Brain pericyte (primary cell): ENCODE measurements around the gene EHD1.

ENCODE experiments used
- DNase-seq: peaks from one replicate; pipeline ENCODE4 v3.0.0-alpha.2; 2012; ENCODE audit warnings: low read depth, low spot score

EHD1 gene

DNA sequence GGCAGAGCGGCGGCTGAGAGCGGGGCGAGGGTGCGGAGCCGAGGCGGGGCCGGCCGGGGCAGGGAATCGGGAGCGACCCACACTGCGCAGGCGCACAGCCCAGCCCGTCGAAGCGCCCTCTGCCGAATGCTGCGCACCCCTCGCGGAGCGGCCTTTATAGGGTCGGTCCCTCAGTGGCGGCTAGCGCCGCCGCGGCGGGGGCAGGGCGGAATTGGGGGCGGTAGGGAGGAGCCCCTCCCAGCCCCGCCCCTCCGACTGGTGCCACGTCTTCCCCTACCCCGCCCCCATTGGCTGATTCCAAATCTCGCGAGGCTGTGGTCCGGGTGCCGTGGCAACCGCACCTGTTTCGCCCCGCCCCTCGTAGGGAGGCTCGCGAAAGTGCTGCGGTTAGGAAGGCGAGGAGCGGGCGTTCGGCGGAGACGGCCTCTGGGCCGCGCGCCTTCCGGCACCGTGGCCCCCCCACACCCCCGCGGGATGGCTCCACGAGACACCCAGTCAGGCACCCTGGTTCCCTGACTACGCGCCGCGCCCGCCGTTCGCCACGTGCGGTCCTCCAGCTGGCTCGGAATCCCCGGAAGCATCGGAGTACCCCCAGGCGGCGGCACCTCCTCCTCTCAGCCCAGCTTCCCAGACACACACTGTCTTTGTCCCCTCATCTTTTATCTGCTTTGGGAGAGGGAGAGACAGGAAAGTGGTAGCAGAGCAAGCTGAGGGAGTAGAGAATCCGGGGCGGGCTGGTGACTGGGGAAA, at the start of gene EHD1:
EHD1 (minus strand) TSS at position 128 of the 750 bp plus-strand sequence. CDS start 157 bp downstream, outside the sequence.
- DNase-seq = peak; percentile 89

DNA sequence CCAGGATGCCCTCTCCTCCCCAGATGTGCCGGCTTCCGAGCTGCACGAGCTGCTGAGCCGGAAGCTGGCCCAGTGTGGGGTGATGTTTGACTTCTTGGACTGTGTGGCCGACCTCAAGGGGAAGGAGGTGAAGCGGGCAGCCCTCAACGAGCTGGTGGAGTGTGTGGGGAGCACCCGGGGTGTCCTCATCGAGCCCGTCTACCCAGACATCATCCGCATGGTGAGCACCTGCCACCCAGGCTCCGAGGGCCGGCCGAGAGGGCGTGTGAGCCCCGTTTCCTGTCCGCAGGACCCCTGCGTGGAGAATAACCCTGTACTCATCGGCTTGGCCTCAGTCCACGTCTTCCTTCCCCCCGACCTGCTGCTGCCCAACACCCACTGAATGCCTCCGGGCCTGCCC, 48.3 kb upstream of the EHD1 start:
- no peak for DNase-seq

DNA sequence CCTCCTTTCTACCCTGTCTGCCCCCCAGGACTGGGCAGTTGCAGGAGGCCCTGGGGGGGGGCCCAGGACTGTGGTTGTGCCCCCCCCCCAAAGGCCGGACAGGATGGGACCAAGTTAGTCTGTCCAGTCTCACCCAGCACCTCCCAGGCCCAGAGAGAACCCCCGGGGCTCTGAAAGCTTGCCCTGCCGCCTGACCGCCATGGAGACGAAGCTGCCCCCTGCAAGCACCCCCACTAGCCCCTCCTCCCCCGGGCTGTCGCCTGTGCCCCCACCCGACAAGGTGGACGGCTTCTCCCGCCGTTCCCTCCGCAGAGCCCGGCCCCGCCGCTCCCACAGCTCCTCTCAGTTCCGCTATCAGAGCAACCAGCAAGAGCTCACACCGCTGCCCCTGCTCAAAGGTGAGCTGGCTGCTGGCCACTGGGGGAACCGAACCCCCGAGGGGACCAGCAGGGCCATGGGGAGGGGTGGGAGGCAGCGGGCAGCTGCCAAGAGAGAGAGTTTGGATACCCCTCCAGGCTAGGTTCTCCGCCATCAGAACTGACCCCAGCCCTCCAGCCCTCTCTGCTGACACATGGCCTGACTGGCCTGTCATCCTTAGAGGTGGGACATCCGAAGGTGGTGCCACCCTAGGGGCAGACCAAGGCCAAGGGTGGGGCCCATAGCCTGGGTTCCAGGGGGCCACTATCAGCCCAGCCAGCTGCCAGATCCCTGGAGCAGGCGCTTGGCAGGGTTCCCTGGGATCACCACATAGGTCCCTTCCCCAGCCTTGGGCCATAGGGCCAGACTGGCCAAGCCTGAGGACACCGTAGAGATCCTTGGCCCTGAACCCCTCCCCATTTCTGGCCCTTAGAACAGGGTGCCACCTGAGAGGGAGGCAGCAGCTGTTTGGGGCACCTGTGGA, 47.4 kb upstream of the EHD1 start:
- DNase-seq = no peak

DNA sequence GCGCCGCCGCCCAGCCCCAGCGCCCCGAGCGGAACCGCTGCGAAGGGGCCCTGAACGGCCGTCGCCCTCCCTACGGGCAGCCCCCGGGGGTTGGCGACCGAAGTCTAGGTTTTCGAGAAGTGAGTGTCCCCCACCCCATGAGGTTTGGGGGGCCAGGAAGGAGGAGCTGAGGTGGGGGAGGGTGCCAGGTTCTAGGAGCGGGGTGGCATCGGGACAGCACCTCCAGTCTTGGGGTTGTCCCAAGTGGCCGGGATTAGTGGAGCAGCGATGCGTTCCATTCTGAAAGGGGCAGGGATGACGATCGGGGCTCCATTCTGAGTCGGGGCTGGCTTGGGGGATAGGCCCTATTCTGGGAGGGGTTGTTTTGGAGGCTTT, 46.5 kb upstream of the EHD1 start:
- no peak for DNase-seq

DNA sequence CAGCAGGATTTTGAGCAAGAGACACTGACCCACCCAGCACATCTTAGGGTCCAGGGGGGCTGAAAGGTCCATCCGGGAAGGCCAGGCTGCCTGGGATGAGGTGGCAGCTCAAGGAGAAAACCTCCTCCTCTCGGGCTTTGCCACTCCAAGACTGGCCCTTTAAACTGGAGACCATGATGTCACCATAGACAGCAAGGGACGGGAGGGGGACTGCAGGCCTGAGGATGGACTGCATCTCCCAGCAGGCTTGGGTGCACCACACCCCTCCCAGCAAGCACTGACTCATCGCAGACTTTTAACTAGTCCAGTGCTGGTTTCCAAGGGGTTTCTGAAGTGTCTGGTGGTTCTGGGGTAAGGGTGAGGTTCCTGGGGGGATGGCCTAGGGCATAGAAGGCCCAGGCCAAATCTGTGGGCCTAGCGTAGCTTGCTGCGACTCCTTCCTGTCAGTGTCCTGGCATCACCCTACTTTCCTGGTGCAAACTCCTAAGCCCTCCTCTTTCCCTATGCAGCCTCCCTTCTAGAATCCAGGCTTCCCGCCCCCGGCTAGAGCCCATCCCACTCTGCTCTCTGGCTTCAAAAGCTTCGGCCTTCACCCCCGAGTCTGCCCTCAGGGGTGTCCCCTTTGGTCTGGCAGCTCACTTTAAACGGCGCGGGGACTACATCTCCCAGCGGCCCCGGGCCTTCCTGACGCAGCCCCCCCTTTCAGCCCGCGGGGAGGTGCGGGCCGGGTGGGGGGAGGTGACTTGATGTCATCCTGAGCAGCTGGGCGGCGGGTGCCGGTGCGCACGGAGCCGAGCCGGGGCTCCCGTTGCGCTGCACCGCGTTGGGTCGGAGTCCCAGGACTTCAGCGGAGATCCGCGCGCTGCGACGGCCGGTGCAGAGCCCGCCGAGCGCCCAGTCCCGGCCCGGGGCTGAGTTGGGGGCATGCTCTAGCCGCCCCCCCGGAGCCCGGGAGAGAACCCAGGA, 45.8 kb upstream of the EHD1 start, which contains the start of gene PPP2R5B:
PPP2R5B (plus strand) TSS at position 746 of the 966 bp plus-strand sequence. CDS start 1,046 bp downstream, outside the sequence.
- peak; percentile 65 for DNase-seq

DNA sequence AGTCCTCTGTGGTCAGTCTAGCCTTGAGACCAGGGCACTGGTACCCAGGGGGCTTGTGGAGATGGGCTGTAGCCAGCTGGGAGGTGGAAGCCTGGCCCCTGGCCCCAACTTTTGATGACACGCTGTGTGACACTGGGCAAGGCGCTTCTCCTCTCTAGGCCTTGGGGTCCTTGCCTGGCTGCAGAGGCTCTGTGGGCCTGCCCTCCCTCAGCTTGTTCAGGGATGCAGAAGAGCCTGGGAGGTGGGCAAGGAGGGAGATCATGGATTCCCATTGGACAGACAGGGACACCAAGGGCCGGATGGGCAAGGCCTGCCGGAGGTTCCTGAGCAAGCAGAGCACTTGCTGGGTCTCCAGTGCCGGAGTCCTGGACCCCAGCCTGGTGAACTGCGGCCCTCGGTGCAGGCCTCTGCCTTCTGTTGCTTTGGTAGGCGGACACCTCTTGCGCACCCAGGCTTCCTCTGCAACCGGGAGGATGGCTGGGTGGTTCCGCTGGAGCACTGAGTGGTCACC, 44.8 kb upstream of the EHD1 start:
- no peak for DNase-seq

DNA sequence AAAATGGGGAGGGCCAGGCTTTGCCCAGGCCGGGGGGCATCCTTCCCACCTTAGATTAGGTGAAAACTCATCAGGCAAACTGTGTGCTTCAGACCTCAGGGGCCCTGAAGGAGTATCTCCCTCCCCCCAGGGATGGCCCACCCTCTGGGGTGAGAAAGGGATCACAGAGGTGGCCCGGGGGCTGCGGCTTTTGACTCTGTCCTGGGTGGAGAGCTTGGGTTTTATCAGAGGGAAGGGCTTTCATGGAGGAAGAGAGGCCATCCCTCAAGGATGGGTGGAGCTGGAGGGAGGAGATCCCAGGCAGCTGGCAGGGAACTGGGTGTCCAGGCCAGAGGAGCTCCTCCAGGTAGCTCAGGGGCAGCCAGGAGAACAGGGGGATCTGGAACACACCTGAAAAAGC, 43.0 kb upstream of the EHD1 start:
- no peak for DNase-seq

DNA sequence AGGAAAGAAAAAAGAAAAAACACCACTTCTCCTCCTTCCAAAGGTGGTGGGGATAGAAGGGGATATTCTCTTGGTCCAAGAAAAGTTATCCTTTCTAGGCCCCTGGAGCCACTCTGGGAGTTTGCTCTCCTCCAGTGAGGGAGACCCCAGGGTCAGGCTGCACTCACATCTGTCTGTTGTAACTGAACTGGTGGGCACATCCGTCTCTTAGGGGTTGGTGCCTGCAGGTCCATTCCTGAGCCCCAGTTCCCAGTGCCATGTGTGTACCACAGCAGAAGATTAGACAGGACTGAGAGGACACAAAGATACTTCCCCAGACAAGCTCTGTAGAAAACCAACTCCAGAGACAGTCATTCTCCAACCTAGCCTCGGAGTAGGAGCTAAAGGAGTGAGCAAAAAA, 41.7 kb upstream of the EHD1 start:
- no peak for DNase-seq

DNA sequence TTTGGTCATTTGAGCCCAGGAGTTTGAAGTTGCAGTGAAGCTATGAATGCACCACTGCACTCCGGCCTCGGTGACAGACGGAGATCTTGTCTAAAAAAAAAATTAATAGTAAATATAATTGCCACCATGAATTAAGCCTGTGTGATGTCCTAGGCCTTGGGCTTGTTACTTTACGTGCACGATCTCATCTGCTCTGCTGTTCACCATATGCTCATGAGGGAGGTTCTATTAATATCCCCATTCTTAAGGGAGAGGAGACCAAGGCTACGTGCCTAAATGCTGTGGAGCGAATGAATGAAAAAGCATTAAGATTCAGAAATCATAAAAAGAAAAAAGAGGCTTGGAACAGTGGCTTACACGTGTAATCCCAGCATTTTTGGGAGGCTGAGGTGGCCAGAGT, 41.2 kb upstream of the EHD1 start:
- DNase-seq = no peak

DNA sequence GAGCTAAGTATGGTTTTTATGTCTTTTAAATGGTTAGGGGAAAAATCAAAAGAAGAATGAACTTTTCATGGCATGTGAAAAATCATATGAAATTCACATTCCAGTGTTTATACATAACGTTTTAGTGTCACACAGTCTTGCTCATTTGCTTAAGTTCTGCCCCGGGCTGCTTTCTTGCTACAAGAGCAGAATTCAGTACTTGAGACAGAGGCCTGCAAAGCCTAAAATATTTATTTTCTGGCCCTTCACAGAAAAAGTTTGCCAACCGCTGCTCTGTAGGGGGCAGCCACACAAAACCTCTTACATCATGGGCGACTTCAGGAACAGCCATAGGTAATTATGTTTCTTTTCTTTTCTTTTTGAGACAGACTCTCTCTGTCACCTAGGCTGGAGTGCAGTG, 39.6 kb upstream of the EHD1 start:
- DNase-seq = no peak

DNA sequence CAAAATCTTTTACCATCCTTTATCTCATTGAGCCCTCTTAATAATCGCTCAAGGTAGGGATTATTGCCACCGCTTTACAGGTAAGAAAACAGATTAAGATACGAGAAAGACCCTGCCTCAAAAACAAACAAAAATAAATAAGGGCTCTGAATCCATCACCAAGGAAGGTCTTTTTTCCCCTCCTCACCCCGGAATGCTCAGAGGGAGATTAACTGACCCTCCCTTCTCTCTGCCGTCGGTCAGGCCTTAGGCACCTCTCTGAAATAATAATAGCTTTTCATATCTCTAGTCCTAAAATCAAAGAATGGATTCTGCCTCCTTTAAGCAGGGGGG, 39.2 kb upstream of the EHD1 start:
- no peak for DNase-seq

DNA sequence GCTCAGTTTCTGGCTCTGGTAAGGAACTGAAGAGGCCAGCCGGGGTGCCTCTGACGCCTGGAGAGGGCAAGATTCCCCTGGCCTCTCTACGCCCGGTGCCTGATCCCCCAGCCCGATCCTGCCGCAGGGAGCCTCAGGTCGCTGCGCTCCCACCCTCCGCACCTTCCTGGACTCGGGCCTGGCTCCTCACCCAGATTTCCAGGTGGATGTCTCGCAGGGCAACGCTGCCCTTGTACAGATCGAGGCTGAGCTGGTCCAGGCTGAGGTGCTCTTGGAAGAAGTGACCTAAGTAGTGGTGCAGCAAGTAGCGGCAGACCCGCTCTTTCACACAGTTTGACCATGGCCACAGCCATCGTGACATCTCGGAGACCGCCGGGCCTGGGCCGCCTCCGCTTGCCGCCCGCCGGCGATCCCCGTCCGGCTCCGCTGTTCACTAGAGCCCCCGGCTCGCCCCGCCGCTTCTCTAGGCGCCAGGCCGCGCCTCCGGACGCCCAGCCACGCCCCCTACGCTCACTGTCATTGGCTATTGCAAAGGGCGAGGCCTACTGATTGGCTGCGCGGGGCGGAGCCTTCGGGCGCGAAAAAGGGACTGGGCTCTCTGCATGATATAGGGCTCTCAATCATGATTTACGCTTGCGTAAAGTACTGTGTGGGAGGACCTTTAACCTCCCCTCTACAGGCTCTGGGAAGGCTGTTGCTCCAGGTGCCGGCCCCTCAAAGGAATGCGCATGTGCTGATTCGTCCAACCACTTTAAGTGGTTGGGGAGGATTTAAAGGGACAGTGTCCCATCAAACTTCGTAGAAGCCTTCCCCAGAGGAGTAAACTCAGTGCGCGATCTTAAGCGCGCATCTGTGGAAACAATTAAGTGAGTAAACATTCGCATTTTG, 38.6 kb upstream of the EHD1 start, which contains the start of gene ATG2A:
ATG2A (minus strand) TSS at position 435 of the 888 bp plus-strand sequence; CDS start at position 361, 74 bp downstream.
- DNase-seq = peak; percentile 99

DNA sequence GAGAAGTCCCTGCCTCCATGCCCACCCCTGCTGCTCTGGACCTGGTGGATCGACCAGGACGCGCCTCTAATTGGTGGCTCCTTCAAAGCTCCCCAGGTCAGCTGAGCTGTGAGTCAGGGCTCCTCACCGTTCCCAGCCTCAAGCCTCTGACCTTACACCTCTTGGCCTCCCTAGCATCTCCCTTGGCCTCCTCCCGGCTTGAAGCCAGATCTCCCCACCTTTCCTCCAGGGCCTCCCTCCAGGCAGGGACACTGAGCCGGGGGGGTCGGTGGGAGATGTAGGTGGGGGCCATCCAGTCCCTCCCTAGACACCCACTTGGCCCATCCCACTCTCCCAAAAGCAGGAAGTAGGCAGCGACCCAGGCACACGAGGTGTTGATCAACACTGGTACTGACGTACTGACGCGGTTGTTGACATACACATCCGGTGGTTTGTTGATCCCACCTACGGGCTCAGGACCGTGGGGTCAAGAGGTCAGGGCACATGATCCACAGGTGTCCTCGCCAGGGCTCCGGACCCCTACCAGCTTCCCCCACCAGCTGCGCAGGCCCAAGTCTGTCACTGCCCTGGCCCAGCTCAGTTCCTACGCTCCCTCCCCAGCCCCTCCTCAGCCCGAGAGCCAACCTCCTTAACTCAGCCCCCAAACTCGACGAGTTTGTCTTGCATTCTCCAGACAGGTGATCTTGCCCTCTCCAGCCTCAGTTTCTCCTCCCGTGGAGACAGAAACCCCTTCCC, 37.8 kb upstream of the EHD1 start:
- DNase-seq = no peak

DNA sequence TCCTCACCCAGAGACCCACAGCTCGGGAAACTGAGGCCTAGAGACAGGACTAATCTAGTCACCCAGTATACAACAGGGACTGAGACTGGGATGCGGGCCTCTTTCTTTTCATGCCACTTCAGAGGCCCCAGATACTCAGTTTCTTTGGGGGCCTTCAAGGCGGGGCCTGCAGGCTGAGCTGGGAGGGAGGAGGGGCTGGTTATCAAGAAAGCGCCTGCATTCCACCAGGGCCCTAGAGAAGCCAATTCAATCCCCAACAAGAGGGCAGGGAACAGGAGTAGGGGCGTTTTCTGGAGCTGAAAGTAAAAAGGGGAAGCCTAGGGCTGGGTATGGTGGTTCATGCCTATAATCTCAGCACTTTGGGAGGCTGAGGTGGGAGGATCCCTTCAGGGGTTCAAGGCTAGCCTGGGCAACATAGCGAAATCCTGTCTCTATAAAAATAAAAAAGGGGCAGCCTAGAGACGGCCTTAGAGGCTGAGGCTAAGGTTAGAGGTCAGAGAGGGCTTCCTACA, 37.0 kb upstream of the EHD1 start:
- DNase-seq = no peak

DNA sequence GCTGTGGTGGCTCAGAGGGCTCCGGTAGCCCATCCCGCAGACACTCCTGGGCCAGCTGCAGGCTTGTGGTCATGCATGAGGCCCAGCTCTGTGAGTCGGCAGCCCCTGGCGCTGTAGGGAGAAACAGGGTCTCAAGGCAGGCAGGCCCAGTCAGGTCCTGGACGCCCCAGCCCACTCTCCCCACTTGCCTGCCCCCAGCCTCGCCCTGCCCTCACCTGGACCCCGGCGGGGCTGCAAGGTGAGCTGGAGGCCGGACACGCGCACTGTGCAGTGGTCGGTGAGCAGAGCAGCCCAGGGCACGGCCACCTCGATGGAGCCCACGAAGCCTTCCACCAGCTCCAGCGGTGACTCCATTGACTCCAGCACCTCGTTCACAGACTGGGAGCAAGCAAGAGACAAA, 35.7 kb upstream of the EHD1 start:
- no peak for DNase-seq

DNA sequence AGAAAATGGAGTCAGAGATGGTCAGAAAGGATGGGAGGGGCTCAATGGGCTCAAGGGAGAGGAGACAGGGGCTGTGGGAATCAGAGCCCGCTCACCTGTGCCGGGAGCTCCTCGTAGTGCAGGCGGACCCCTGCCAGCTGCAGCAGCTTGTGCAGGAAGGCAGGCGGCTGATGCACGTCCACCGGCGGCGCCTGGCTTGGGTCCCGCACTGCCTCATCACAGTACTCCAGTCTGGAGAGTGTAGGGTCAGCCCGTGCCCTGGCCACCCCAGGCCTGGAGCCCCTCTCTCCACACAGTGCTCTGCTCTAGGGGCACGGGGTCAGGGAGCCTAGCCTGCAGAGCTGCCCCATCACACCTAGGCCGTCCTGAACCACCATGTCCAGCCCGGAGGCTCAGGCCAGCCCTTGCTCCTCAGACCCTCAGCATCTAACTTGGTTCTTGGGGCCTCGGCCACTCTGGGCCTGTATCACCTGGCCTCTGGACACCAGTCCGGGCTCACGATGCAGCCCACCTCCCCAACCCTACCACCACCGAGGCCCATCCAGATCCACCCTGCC, 34.8 kb upstream of the EHD1 start:
- no peak for DNase-seq

DNA sequence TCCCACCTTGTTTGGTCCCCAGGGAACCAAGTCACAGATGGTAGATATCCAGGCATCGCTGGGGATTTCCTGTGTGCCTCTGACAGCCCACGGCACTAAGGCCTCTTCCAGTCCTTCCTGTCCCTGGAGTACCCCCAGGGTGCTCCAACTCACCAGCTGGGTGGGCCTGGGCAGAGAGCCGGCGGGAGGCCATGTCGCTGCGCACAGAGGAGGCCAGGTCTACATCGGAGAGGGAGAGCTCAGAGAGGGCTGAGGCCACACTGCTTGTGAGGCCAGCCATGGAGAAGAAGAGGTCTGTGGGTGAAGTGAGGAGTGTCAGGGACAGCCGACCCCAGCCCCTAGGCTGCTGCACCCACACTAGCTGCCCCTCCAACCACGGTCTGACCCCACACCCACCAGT, 33.3 kb upstream of the EHD1 start:
- no peak for DNase-seq

DNA sequence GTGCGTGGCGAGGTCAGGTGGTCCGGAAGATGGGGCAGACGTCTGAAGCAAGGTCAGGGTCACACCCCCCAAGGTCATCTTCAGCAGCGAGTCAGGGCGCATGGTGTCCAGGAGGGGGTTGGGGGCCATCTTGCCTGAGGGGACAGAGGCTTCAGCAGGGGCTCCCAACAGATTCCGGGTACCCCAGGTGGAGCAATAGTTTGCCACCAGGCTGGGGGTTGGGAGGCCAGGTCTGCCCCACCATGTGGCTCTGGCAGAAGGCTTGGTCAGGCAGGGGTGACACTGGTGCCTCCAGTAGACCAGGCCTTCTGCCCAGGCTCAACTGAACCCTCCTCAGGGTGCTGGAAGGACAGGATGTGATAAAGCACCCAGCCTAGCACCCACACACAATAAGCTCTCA, 32.7 kb upstream of the EHD1 start:
- DNase-seq = no peak

DNA sequence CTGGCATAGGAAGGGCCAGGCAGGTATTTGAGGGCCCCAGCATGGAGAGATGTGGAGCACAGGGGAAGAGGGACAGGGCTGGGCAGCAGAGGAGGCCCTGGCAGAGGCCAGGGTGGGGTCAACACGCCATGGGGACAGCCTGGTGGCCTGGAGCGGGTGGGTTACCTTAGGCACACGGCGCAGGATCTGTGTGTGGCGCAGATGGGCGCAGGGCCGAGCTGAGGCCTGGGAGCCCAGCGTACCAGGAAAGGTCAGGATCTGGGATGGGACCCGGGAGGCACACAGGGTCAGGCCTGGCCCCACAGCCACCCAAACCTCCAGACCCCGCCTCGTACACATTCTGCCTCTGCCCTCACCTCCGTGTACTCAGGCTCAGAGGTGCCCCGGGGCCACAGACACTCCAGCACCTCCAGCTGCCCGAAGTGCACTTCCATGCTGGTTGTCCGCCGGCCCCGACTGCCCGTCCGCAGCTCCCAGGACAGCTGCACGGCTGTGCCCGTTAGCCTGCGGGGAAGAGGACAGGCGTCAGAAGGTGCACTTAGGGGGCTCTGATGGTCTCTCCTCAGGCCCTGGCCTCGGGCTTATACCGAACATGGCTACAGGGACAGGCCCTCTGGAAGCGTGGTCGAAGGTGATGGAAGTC, 32.2 kb upstream of the EHD1 start:
- DNase-seq = no peak
